Heart left ventricle (tissue), 13 donors: ENCODE results near the gene FRMD4B.

Experiments used
- POLR2A ChIP-seq, 2 donors: fragments of 450-650 bp; IDR thresholded peaks; one replicate each; pipeline ENCODE4 v1.6.1; 2017; ENCODE audit warnings: antibody characterized with exemption in 2 of 2, mild to moderate bottlenecking in 2 of 2, moderate library complexity in 2 of 2
- TF ChIP-seq, protein P1 (sequence below), 12 donors: fragments of 200-600 bp; sonication (generic) in 4 of 12; IDR thresholded peaks; one replicate each; pipeline versions ENCODE4 v1.5.0 to v1.8.0; 2018 to 2022; ENCODE audit warnings: antibody characterized with exemption in 12 of 12, mild to moderate bottlenecking in 5 of 12
- donor health status: ischemic (EF 13 %, LVEDD 7.1; RV severe dilation, severe dysfunction).
- donor health status: DM: no; HTN: yes; CAD: no.
- donor health status: DM: no; HTN: no; CAD: no.
- donor health status: ischemic (EF 25% LVEDD 6.9; RV normal size, moderate dysfunction).
- donor health status: ischemic (EF 25% LVEDD 5.7; RV mildly dilated, moderate dysfunction).
- donor health status: ischemic (EF 35%, LVEDD 5.7; RV mildly dilated, moderate dysfunction).
- donor health status: nonischemic (EF 11% LVEDD 7.7; RV severe dilation, severe dysfunction).
- donor health status: DM: yes; HTN: yes; CAD: no.
- donor health status: PGD.
- donor health status: ischemic (EF 29% LVEDD 5.4; RV normal size, mild dysfunction).
- donor health status: nonischemic (EF 23%, LVEDD 6.1; RV moderate dilation, normal function).

DNA sequence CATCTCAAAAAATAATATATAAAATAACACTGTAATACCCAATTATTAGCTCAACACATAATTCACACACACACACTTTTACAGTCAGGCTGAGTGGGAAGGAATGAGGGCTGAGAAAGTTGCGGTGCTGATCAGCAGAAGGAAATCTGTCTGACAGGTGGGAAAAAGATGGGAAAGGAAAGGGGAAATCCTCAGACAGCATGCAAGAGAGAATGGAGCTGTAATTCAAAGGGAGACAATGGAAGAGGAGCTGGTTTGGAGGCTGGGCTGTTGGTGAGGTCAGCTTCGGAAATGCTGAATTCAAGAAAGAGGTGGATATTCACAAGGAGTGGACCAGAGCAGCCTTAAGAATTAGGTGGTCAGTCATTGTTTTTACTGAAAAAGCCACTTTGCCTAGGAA, 141.8 kb downstream of the FRMD4B start:
- TF ChIP-seq, protein P1, sequence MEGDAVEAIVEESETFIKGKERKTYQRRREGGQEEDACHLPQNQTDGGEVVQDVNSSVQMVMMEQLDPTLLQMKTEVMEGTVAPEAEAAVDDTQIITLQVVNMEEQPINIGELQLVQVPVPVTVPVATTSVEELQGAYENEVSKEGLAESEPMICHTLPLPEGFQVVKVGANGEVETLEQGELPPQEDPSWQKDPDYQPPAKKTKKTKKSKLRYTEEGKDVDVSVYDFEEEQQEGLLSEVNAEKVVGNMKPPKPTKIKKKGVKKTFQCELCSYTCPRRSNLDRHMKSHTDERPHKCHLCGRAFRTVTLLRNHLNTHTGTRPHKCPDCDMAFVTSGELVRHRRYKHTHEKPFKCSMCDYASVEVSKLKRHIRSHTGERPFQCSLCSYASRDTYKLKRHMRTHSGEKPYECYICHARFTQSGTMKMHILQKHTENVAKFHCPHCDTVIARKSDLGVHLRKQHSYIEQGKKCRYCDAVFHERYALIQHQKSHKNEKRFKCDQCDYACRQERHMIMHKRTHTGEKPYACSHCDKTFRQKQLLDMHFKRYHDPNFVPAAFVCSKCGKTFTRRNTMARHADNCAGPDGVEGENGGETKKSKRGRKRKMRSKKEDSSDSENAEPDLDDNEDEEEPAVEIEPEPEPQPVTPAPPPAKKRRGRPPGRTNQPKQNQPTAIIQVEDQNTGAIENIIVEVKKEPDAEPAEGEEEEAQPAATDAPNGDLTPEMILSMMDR (IDR thresholded peaks at IDR 0.05), result no peak
- no peak for TF ChIP-seq POLR2A (IDR thresholded peaks at IDR 0.05)
